Epithelial cell of prostate (primary cell): ENCODE data around the gene RPP40.
"Not testable (repeated sequence)": the region's sequence is repeated elsewhere in the genome, so short reads cannot be mapped to it uniquely, and the experiment has no call there.

Source experiments
- DNase-seq: peaks from one replicate; pipeline ENCODE4 v3.0.0-alpha.2; 2011; ENCODE audit warnings: low read depth, low spot score
- H3K27ac ChIP-seq: fragments of 450-650 bp; 2 replicates; pipeline ENCODE4 v1.5.1; 2017; ENCODE audit warnings: mild to moderate bottlenecking

Gene RPP40

GRCh38 chr6:5020142-5020541, 16.3 kb upstream of the RPP40 start:
- DNase-seq = no peak
- H3K27ac ChIP-seq = no peak overlapping the region

DNA sequence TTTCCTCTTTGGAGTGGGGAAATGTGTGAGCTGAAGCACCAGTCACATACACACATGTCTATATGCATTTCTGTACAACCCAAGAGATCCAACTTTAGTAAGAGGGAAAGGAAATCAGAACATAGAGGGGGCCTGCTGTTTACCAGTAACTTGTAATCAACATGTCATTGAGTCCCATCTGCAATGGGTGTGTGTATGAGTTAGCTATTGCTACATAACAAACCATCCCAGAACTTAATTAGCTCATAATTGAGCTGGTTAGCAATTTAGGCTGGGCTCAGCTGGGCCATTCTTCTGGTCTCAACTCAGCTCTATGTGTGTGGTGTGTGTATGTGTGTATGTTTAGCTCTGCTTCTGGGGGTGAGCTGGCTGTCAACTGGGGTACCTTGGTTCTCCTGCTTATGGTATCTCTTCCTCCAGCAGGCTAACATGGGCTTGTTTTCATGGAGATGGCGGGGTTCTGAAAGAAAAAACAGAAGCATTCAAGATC, 10.3 kb upstream of the RPP40 start:
- DNase-seq = no peak
- no peak overlapping the region for H3K27ac ChIP-seq

- no peak for DNase-seq
- H3K27ac ChIP-seq = no peak overlapping the region
These were observed 8.7 kb upstream of the RPP40 start for GRCh38 chr6:5012519-5012918.

DNA sequence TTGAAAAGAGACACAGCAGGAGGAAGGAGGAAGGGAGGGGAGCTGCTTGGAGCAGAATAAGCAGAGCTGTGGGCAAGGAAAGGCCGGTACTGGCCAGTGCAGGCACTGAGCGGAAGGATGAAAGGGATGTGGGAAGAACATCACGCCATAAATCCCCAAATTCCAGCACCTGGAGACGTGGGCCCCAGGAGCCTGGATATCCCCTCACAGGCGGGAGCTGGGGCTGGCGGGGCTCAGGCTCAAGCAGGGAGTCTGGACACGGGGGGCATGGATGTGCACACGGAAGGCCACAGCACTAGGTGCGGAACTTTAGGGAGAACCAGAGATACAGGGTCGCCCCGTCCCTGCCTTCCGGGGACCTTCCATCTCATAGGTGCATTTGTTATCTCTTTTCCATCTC, 7.5 kb upstream of the RPP40 start:
- no peak overlapping the region for H3K27ac ChIP-seq
- no peak for DNase-seq

DNA sequence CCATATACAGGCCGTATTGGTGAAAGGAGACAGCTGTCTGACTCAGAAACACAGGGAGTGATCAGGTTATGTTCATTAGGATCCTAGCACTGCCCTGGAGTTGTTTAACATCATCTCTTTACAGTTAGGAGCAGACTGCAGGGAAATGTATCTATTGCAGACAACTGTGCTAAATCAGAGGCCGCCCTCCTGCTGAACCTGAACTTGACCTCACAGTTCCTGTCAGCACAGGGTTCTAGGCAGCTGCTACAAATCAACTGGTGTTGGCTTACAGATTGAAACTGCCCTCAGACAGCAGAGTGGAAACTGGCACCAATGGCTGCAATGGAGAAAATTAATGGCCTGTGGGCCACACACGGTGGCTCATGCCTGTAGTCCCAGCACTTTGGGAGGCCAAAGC, 3.7 kb upstream of the RPP40 start:
- no peak overlapping the region for H3K27ac ChIP-seq
- DNase-seq = no peak

DNA sequence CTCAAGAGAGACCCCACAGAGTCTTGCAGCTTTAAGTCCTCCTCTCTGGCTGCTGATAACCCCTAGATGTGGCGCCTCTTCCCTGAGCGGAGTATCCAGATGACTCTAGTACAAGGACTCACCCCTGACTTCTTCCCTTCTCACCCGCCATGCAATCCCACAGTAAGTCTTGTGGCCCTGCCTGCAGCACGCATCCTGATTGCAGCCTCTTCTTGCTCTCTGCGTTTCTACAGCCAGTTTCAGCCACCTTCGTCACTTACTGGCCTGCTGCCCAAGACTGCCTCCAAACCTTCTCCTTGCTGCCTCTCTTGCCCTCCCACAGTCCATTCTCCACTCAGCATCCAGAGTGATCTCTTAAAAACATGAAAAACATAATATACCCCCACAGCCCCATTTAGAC, 2.4 kb upstream of the RPP40 start:
- H3K27ac ChIP-seq = no peak overlapping the region

DNA sequence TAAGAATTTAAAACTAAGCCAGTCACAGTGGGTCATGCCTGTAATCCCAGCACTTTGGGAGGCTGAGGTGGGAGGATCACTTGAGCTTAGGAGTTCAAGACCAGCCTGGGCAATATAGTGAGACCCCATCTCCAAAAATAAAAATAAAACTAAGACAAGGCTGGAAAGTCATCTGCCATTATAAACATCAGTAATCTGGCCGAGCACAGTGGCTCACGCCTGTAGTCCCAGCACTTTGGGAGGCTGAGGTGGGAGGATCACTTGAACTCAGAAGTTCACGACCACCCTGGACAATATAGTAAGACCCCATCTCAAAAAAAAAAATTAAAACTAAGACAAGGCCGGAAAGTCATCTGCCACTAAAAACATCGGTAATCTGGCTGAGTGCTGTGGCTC, 1.2 kb upstream of the RPP40 start:
- DNase-seq, H3K27ac ChIP-seq: not testable (repeated sequence)

More for the DNA sequence above, 2.4 kb upstream of the RPP40 start:
- DNase-seq = no peak

- peak overlapping the region; percentile 35 for H3K27ac ChIP-seq
- no peak for DNase-seq
These were observed 668 bp upstream of the RPP40 start for GRCh38 chr6:5004373-5005037.

- DNase-seq = no peak
- no peak overlapping the region for H3K27ac ChIP-seq
These were observed 4.3 kb downstream of the RPP40 start for GRCh38 chr6:4999586-4999985.

- H3K27ac ChIP-seq = no peak overlapping the region
- DNase-seq = no peak
These were observed 6.0 kb downstream of the RPP40 start for GRCh38 chr6:4997862-4998261.

GRCh38 chr6:4994741-4995140, 9.1 kb downstream of the RPP40 start:
- DNase-seq = no peak
- H3K27ac ChIP-seq = no peak overlapping the region

- no peak for DNase-seq
These were observed 16.4 kb downstream of the RPP40 start for GRCh38 chr6:4987432-4987831.

GRCh38 chr6:4986999-4987398, 16.8 kb downstream of the RPP40 start:
- DNase-seq = no peak
- no peak overlapping the region for H3K27ac ChIP-seq

More at GRCh38 chr6:4987432-4987831, 16.4 kb downstream of the RPP40 start:
- H3K27ac ChIP-seq = no peak overlapping the region

DNA sequence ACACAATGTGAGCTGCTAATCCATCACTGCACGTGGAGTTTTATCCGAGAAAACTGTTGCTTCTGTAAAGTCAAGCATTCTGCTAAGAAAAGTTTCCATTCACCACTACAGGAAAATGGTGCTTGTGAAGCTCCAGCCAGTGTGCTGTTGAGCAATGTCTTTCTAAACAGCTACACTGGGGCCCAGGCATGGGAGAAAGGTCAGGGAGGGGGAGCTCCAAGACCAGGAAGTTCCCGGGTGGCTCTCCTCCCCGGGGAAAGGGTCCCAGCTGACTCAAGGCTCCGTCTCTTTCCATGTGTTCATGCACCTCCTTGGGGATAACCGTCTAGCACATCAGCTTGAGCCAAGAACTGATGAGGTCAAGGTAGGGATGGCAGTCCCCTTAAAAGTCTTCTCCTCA, 20.5 kb downstream of the RPP40 start:
- no peak overlapping the region for H3K27ac ChIP-seq
- DNase-seq = no peak

- DNase-seq = no peak
- no peak overlapping the region for H3K27ac ChIP-seq
These were observed 22.1 kb downstream of the RPP40 start for GRCh38 chr6:4981761-4982160.

- H3K27ac ChIP-seq = no peak overlapping the region
- DNase-seq = no peak
These were observed 24.4 kb downstream of the RPP40 start for GRCh38 chr6:4979426-4979825.

- no peak overlapping the region for H3K27ac ChIP-seq
- DNase-seq = no peak
These were observed 26.4 kb downstream of the RPP40 start for GRCh38 chr6:4977468-4977867.

DNA sequence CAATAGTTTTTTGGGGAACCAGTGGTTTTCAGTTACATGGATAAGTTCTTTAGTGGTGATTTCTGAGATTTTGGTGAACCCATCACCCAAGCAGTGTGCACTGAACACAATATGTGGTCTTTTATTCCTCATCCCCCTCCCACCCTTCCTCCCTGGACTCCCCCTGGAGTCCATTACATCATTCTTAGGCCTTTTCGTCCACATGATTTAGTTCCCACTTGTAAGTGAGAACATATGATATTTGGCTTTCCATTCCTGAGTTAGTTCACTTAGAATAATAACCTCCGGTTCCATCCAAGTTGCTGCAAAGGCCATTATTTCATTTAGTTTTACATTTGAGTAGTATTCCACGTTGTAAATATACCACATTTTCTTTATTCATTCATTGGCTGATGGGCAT, 28.3 kb downstream of the RPP40 start:
- no peak overlapping the region for H3K27ac ChIP-seq
- DNase-seq = no peak

DNA sequence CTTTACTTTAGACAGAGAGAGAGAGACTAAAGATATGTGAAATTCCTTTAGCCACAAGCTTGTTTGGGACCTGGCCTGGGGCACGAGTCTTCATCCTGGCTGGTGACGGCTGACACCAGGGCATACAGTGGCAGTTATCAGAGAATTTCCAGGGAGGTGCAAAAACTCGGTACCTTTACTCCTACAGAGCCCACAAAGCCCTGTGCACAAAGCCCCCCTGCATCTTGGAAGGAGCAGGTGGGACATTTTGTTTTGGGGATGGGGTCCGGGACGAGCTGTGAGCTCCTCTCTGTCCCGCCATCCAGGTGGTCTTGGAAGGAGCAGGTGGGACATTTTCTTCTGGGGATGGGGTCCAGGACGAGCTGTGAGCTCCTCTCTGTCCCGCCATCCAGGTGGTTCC, 28.9 kb downstream of the RPP40 start:
- no peak overlapping the region for H3K27ac ChIP-seq
- no peak for DNase-seq

DNA sequence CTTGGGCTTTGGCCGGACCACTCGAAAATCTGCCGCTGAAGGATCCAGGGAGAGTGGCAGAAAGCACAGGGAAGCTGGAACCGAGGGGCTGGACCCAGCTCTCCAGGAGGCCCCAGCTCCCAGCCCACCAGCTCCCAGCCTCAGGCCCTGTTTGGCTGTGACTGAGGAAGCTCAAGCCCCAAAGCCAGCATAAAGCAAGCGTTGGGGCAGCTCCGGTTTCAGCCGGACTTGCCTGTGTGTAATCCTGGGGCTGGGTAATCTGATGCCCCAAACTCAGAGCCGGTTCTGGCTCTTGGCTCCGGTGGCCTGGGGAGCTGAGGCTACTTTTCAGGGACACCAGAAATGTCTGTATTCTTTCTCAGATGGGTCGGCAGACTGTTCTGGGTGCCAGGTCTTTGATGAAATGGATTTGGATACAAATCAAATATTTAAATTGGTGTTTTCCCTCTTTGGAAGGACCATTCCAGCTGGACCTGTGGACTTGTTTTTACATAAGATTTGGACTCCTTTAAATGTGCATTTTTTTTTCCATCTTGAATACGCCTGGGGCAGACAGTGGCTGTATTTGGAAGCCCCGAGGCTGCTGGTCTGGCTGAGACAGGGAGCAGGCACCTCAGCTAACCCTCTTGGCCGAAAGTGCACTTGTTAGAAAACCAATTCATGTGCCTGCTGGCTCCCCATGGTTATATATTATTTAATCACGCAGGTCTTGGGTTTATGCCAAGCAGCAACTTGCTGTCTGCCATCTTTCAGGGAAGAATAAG, 29.7 kb downstream of the RPP40 start:
- no peak for DNase-seq
- H3K27ac ChIP-seq = no peak overlapping the region

GRCh38 chr6:4973415-4973814, 30.4 kb downstream of the RPP40 start:
- no peak for DNase-seq
- no peak overlapping the region for H3K27ac ChIP-seq

- no peak for DNase-seq
- no peak overlapping the region for H3K27ac ChIP-seq
These were observed 31.4 kb downstream of the RPP40 start for GRCh38 chr6:4972438-4972837.
